KMS-11 (cell line): ENCODE data around the gene ANGPTL3.

ENCODE experiments used
- H2AFZ ChIP-seq: fragments of 200-600 bp; sonication (generic); 2 replicates; pipeline ENCODE4 v1.6.1; 2016; ENCODE audit warnings: antibody characterized with exemption, mixed run types, low read depth
- H3K27ac ChIP-seq: fragments of 200-600 bp; sonication (generic); 2 replicates; pipeline ENCODE4 v1.6.1; 2016; ENCODE audit warnings: mild to moderate bottlenecking, mixed run types
- H3K27me3 ChIP-seq: fragments of 200-600 bp; sonication (generic); 2 replicates; pipeline ENCODE4 v1.6.1; 2017; ENCODE audit warnings: mild to moderate bottlenecking, low read depth, mixed run types, moderate library complexity; ENCODE audit not compliant: insufficient read depth
- H3K36me3 ChIP-seq: fragments of 200-600 bp; sonication (generic); 2 replicates; pipeline ENCODE4 v1.6.1; 2017; ENCODE audit warnings: mild to moderate bottlenecking, mixed run types; ENCODE audit not compliant: insufficient read depth
- H3K4me1 ChIP-seq: fragments of 200-600 bp; sonication (generic); 2 replicates; pipeline ENCODE4 v1.6.1; 2016; ENCODE audit warnings: mild to moderate bottlenecking, low read depth, mixed run types; ENCODE audit not compliant: poor library complexity, severe bottlenecking
- H3K4me2 ChIP-seq: fragments of 200-600 bp; sonication (generic); 2 replicates; pipeline ENCODE4 v1.7.0; 2016; ENCODE audit warnings: mild to moderate bottlenecking, mixed run types
- H3K4me3 ChIP-seq: fragments of 200-600 bp; sonication (generic); IDR thresholded peaks from 2 replicates; pipeline ENCODE4 v1.6.1; 2017; ENCODE audit warnings: low read depth, low read length, mixed read lengths; ENCODE audit not compliant: insufficient read depth
- H3K79me2 ChIP-seq: fragments of 200-600 bp; sonication (generic); 2 replicates; pipeline ENCODE4 v1.6.1; 2016; ENCODE audit warnings: low read depth, mixed run types; ENCODE audit not compliant: insufficient read depth
- H3K9ac ChIP-seq: fragments of 200-600 bp; sonication (generic); 2 replicates; pipeline ENCODE4 v1.6.1; 2016; ENCODE audit warnings: mild to moderate bottlenecking, mixed run types
- H4K20me1 ChIP-seq: fragments of 200-600 bp; sonication (generic); 2 replicates; pipeline ENCODE4 v1.6.1; 2016; ENCODE audit warnings: mild to moderate bottlenecking, mixed run types; ENCODE audit not compliant: insufficient read depth
- CTCF ChIP-seq: fragments of 200-600 bp; sonication (generic); conservative IDR thresholded peaks from 2 replicates; pipeline ENCODE4 v1.6.1; 2017; ENCODE audit warnings: low read depth, mild to moderate bottlenecking, antibody characterized with exemption, low read length, moderate library complexity, mixed read lengths

The ANGPTL3 gene

GRCh38 chr1:62654744-62655143, 57.4 kb downstream of the ANGPTL3 start:
- TF ChIP-seq CTCF, result no peak
- H3K4me2 ChIP-seq, result no peak overlapping the region

More at GRCh38 chr1:62654744-62655143, 57.4 kb downstream of the ANGPTL3 start:
- H4K20me1 ChIP-seq, result no peaks in the 10 kb centered on the region
- no peak overlapping the region for H3K4me3 ChIP-seq
- no peaks in the 10 kb centered on the region for H3K27me3 ChIP-seq
- H3K79me2 ChIP-seq, result no peaks in the 10 kb centered on the region
- H3K4me1 ChIP-seq, result no peaks in the 10 kb centered on the region
- no peak overlapping the region for H2AFZ ChIP-seq
- H3K36me3 ChIP-seq, result 0 out of 2 replicates have a peak, but pooled peaks cover 4% of the 10 kb centered on the region
- no peak overlapping the region for H3K27ac ChIP-seq
- H3K9ac ChIP-seq, result no peak overlapping the region
